Esophagus mucosa (tissue), 1 donor: Measurements from ENCODE around the gene WEE1. TPM values are rescaled to one million over a fixed set of nuclear protein-coding genes. Genes with fewer than 3 reads are reported as not detected.

ENCODE experiments used
- ATAC-seq: fragments of 200-7000 bp; cut with Tn5 transposase; one replicate; pipeline ENCODE4 v1.9.1; 2020
- total RNA-seq: library from RNA; stranded (reverse); gene quantifications from one replicate; pipeline ENCODE4 v1.2.4, GENCODE V29; 2023
- donor health status: DM: yes; HTN: yes; CAD: no.

The WEE1 gene
- total RNA-seq, 1 donor from 2014 or later: 18.4 TPM

- no peak for ATAC-seq
Observed at GRCh38 chr11:9566561-9567063, 6.9 kb upstream of the WEE1 start.

DNA sequence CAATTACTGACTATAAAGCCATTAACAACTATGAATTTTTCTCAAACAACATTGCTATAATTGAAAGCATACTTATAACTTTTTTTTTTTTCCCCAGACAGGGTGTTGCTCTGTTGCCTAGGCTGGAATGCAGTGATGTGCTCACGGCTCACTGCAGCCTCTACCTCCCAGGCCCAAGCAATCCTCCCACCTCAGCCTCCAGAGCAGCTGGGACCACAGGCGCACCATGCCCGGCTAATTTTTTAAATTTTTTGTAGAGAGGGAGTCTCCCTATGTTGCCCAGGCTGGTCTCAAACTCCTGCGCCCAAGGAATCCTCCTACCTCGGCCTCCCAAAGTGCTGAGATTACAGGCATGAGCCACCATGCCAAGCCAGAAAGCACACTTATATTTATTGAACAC lies 6.1 kb upstream of the WEE1 start:
- ATAC-seq: no peak

DNA sequence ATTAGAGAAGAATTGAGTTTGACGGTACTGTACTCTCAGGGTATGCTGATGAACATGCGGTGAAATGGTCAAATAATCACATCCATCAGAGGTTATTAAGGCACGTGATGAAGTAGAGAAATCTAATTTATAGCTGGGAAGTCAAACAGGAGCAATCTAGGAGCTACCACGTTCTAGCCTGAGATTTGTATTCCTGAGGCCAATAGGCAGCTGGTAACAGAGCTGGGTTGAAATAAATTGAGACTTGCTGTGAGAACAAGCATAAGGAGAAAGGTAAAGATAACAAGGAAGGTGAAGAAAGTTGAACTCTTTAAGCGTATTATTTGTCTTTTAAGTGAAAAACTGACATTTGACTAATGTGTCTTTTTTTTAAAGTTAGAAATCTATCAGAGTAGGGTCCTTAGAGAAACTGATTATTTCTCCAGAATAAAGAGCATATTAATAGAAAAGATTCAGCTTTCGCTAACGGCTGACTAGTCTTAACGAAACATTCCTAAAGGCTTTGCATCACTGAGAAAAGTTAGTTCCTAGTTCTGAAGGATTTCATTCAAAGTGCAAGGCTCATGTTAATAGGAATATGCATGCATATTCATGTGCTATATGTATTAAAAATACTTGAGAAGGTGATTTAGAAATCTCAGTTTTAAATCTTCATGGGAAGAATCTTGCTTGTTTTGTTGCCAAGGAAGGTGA lies 5.2 kb upstream of the WEE1 start:
- no peak for ATAC-seq

GRCh38 chr11:9568854-9569587 lies 4.4 kb upstream of the WEE1 start:
- peak; percentile 72 for ATAC-seq

- ATAC-seq: no peak
Observed at GRCh38 chr11:9569588-9570164, 3.8 kb upstream of the WEE1 start.

GRCh38 chr11:9570313-9571025 lies 3.0 kb upstream of the WEE1 start:
- no peak for ATAC-seq

GRCh38 chr11:9571071-9571762 lies 2.3 kb upstream of the WEE1 start:
- no peak for ATAC-seq

DNA sequence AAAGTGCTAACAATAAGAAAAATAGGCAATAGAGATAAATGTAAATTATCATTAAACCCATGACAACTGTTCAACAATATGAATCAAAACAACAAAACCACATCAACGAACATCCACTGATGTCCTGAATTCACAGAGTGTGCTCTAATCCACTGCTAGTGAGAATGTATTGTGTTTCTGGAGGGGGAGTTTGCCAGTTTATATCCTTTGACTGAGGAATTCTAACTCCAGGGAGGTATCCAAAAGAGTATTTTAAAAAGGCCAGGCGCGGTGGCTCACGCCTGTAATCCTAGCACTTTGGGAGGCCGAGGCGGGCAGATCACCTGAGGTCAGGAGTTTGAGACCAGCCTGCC lies 1.7 kb upstream of the WEE1 start:
- ATAC-seq: no peak

- ATAC-seq: no peak
Observed at GRCh38 chr11:9573775-9574621, 528 bp downstream of the WEE1 start.

- ATAC-seq: no peak
Observed at GRCh38 chr11:9574622-9575259, 1.3 kb downstream of the WEE1 start.

DNA sequence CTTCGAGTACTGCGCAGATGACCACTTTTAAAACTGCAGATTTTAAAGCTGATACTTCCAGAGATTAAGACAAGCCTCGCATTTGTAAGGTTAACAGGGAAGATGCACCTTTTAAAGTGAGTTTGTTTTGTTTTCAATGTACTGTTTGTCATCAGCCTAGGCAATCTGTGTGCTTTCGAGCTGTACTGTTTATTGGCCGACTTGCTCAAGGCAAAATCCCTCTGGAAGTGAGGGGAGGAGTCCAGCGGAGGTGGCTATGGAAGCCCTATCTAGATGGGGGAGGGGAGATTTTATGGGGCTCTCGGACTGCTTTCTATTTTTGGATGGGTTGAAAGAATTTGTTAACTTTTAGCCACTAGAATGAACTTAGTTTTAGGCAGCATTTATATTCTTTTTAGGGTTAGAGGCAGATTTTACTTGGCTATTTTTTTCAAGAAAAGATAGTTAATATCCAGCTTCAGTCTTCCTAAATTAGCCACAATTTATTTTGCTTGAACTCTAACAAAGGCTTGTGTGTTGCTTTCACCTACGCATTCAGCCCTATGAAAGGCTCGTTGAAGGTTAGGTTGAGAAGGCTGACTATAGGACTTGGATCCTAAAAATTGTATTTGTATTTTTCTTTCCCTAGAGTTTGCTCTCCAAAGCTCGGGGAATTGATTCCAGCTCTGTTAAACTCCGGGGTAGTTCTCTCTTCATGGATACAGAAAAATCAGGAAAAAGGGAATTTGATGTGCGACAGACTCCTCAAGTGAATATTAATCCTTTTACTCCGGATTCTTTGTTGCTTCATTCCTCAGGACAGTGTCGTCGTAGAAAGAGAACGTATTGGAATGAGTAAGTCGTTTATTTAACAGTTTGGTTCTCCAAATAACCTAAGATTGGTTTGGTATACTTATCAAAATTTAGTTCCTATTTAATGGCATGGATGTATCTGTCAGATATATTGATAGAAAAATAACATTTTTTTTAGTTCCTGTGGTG lies 2.1 kb downstream of the WEE1 start:
- ATAC-seq: no peak

DNA sequence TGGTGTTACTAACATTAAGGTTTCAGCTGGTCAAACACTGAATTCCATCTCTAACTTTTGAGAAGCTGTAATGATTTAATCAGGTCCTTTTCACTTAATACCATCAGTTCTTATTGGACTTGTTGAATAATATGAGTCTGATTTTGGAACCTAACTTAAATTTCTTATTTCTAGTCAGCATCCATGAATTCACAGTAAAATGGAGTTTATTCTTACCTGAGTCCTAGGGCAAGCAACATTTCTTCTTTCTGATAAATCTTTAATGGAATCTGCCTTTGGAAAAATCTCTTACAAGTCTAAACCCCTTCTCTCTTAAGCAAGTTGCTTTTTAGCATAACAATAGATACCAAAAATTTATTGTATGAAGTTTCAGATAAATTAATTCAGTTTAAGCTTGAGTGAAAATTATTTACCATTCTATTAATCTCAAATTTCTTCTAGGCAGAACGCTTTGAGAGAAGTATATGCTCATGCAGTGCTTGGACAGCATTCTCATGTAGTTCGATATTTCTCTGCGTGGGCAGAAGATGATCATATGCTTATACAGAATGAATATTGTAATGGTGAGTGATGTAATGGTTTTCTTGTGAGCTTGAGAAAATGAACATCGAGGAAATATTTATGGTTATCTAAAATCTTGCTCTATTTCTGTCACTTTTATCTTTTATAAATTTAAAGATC lies 3.4 kb downstream of the WEE1 start:
- ATAC-seq: no peak

DNA sequence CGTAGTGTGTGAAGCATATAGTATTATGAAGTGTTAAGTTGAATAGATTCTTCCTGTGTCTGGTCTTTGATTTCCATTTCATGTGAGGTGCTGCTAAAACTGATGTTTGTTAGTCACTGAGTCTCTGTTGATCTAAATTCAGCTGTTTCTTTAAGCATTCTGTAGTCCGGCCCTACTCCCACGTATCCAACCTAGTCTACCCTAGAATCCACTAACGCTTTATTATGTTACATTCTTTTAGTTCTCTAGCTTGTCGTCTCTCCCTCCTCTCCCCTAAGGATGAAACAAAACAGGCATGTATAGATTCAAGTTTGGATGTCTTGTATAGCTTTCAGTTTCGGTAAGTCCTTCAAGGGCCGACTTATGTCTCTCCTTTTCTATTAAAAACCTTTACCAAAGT lies 4.1 kb downstream of the WEE1 start:
- ATAC-seq: no peak

GRCh38 chr11:9580894-9581293 lies 7.4 kb downstream of the WEE1 start:
- no peak for ATAC-seq

- ATAC-seq: no peak
Observed at GRCh38 chr11:9581556-9582161, 8.2 kb downstream of the WEE1 start.

- ATAC-seq: no peak
Observed at GRCh38 chr11:9590717-9591116, 17.2 kb downstream of the WEE1 start.

DNA sequence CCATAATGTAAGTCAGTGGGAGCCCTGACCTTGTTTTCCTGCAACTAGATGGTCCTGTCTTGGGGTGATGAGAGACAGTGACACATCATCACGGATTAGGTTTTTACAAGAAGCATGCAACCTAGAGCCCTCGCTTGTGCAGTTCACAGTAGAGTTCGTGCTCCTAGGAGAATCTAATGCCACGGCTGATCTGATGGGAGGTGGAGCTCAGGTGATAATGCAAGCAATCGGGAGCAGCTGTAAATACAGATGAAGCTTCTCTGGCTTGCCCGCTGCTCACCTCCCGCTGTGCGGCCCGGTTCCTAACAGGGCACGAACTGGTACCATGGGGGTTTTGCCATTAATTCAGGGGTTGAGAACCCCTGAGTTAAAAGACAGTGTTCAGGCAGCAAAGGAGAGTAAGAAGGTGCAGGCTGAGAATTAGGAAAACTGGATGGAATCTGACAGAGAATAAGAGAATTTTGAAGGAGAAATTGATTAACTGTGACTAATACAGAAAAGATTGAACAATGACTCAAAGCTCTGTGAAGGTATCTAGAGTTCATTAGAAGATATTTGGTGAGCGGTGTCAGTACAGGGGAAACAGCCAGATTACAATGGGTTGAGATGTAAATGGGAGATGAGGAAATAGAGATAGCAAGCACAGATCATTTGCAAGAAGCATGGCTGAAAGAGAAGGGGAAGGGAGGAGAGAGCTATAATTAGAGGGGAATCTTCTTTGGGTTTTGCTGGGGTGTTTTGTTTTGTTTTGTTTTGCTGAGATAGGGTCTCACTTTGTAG lies 21.0 kb downstream of the WEE1 start:
- ATAC-seq: no peak

GRCh38 chr11:9596926-9597464 lies 23.5 kb downstream of the WEE1 start:
- ATAC-seq: no peak
